T-helper 17 cell (primary cell): Measurements from ENCODE around the gene C20orf204. TPM values are rescaled to one million over a fixed set of nuclear protein-coding genes. Genes with fewer than 3 reads are reported as not detected.
A peak's percentile ranks its signal among the peaks of the same experiment; 100 is the strongest.

ENCODE experiments used
- ATAC-seq: fragments of 150-1000 bp; cut with Tn5 transposase; 2 replicates; pipeline ENCODE4 v1.10.0; 2021; ENCODE audit warnings: mild to moderate bottlenecking, moderate library complexity
- DNase-seq, 3 donors: peaks; one replicate each; pipeline versions ENCODE4 v3.0.0 to v3.0.0-alpha.2; 2020 to 2021
- H3K9me3 ChIP-seq: one replicate; pipeline ENCODE4 v1.7.0; 2013; ENCODE audit warnings: low read length, mild to moderate bottlenecking; ENCODE audit not compliant: control insufficient read depth, poor library complexity, severe bottlenecking
- H3K27ac Mint-ChIP-seq: one replicate; pipeline ENCODE4 v1.8.0; 2022; ENCODE audit warnings: mild to moderate bottlenecking, moderate library complexity, mixed read lengths
- H3K27me3 Mint-ChIP-seq: one replicate; pipeline ENCODE4 v1.8.0; 2022; ENCODE audit warnings: mixed read lengths
- H3K36me3 Mint-ChIP-seq: one replicate; pipeline ENCODE4 v1.8.0; 2022; ENCODE audit warnings: low read depth, mixed read lengths
- H3K4me1 Mint-ChIP-seq: one replicate; pipeline ENCODE4 v1.8.0; 2022; ENCODE audit warnings: mild to moderate bottlenecking, mixed read lengths
- H3K4me3 Mint-ChIP-seq: one replicate; pipeline ENCODE4 v1.8.0; 2022; ENCODE audit warnings: mild to moderate bottlenecking, moderate library complexity, mixed read lengths
- total RNA-seq, 4 donors: library from RNA in 2 of 4; stranded (reverse) in 2 of 4; gene quantifications; one replicate each; pipeline ENCODE4 v1.2.3 and lab custom pipeline; 2022 to 2026

Gene C20orf204
- total RNA-seq, 2 donors from 2014 or later = 7.8 to 10.4 TPM

- H3K4me3 Mint-ChIP-seq = no peak overlapping the region
- no peaks in the 10 kb centered on the region for H3K9me3 ChIP-seq
- peaks cover 10% of the 10 kb centered on the region for H3K27me3 Mint-ChIP-seq
- ATAC-seq (no peak), DNase-seq (no peak)
- no peak overlapping the region for H3K27ac Mint-ChIP-seq
- peaks cover under 1% of the 10 kb centered on the region for H3K36me3 Mint-ChIP-seq
- H3K4me1 Mint-ChIP-seq = peaks cover 18% of the 10 kb centered on the region
These were observed 22.6 kb downstream of the C20orf204 start for GRCh38 chr20:64058536-64058935.

GRCh38 chr20:64062276-64062595, 26.3 kb downstream of the C20orf204 start:
- H3K27me3 Mint-ChIP-seq = no peaks in the 10 kb centered on the region
- H3K36me3 Mint-ChIP-seq = no peaks in the 10 kb centered on the region
- DNase-seq (no peak), ATAC-seq (no peak)
- H3K4me3 Mint-ChIP-seq = no peak overlapping the region
- peaks cover 37% of the 10 kb centered on the region for H3K4me1 Mint-ChIP-seq
- H3K9me3 ChIP-seq = no peaks in the 10 kb centered on the region
- peak overlapping the region; percentile 47 for H3K27ac Mint-ChIP-seq

- peak within 1 kb of the TSS; percentile 91 for H3K4me3 Mint-ChIP-seq
- peak; percentile 92 for ATAC-seq
- no peaks in the 10 kb centered on the region for H3K9me3 ChIP-seq
- no peaks in the 10 kb centered on the region for H3K27me3 Mint-ChIP-seq
- H3K27ac Mint-ChIP-seq = peak within 1 kb of the TSS; percentile 83
- peaks cover 39% of the 10 kb centered on the region for H3K4me1 Mint-ChIP-seq
- no peaks in the 10 kb centered on the region for H3K36me3 Mint-ChIP-seq
- DNase-seq = peak; percentile 83 to 91 (median 88)
These were observed 26.8 kb downstream of the C20orf204 start, which contains the start of gene TCEA2 for GRCh38 chr20:64062596-64063388. TCEA2 (plus strand) TSS chr20:64063198; CDS start chr20:64063313, 115 bp downstream.

- Mint-ChIP-seq H3K4me3 (peak overlapping the region; percentile 91), H3K36me3 (no peaks in the 10 kb centered on the region), H3K4me1 (peaks cover 37% of the 10 kb centered on the region), H3K27ac (peak overlapping the region; percentile 83), H3K27me3 (no peaks in the 10 kb centered on the region)
- no peak for DNase-seq
- no peaks in the 10 kb centered on the region for H3K9me3 ChIP-seq
- no peak for ATAC-seq
These were observed 27.6 kb downstream of the C20orf204 start for GRCh38 chr20:64063389-64064144.

- no peaks in the 10 kb centered on the region for H3K27me3 Mint-ChIP-seq
- DNase-seq (no peak), ATAC-seq (no peak)
- H3K4me1 Mint-ChIP-seq = peaks cover 37% of the 10 kb centered on the region
- no peaks in the 10 kb centered on the region for H3K9me3 ChIP-seq
- peak overlapping the region; percentile 83 for H3K27ac Mint-ChIP-seq
- H3K36me3 Mint-ChIP-seq = no peaks in the 10 kb centered on the region
- peak overlapping the region; percentile 91 for H3K4me3 Mint-ChIP-seq
These were observed 28.2 kb downstream of the C20orf204 start for GRCh38 chr20:64064145-64064698.

GRCh38 chr20:64065062-64065973, 29.3 kb downstream of the C20orf204 start:
- H3K27me3 Mint-ChIP-seq = no peaks in the 10 kb centered on the region
- ATAC-seq (no peak), DNase-seq (no peak)
- no peaks in the 10 kb centered on the region for H3K36me3 Mint-ChIP-seq
- peaks cover 37% of the 10 kb centered on the region for H3K4me1 Mint-ChIP-seq
- H3K4me3 Mint-ChIP-seq = peak overlapping the region; percentile 77
- H3K27ac Mint-ChIP-seq = peak overlapping the region; percentile 90
- no peaks in the 10 kb centered on the region for H3K9me3 ChIP-seq

- DNase-seq = peak in 2 of 3 donors; percentile 42 to 44
- peak overlapping the region; percentile 90 for H3K27ac Mint-ChIP-seq
- H3K36me3 Mint-ChIP-seq = no peaks in the 10 kb centered on the region
- no peaks in the 10 kb centered on the region for H3K27me3 Mint-ChIP-seq
- peak overlapping the region; percentile 77 for H3K4me3 Mint-ChIP-seq
- no peaks in the 10 kb centered on the region for H3K9me3 ChIP-seq
- ATAC-seq = peak; percentile 65
- H3K4me1 Mint-ChIP-seq = peaks cover 37% of the 10 kb centered on the region
These were observed 30.0 kb downstream of the C20orf204 start for GRCh38 chr20:64065974-64066343.

- peak overlapping the region; percentile 50 for H3K4me3 Mint-ChIP-seq
These were observed 31.1 kb downstream of the C20orf204 start for GRCh38 chr20:64067005-64067632.

GRCh38 chr20:64067733-64068307, 31.8 kb downstream of the C20orf204 start:
- peak overlapping the region; percentile 53 for H3K27ac Mint-ChIP-seq
- no peak for DNase-seq
- no peak for ATAC-seq
- H3K27me3 Mint-ChIP-seq = no peaks in the 10 kb centered on the region
- no peaks in the 10 kb centered on the region for H3K9me3 ChIP-seq
- peaks cover 42% of the 10 kb centered on the region for H3K4me1 Mint-ChIP-seq
- H3K4me3 Mint-ChIP-seq = peak overlapping the region; percentile 9
- no peaks in the 10 kb centered on the region for H3K36me3 Mint-ChIP-seq

More at GRCh38 chr20:64067005-64067632, 31.1 kb downstream of the C20orf204 start:
- no peaks in the 10 kb centered on the region for H3K36me3 Mint-ChIP-seq
- H3K27me3 Mint-ChIP-seq = no peaks in the 10 kb centered on the region
- peaks cover 41% of the 10 kb centered on the region for H3K4me1 Mint-ChIP-seq
- DNase-seq (no peak), ATAC-seq (no peak)
- peak overlapping the region; percentile 90 for H3K27ac Mint-ChIP-seq
- H3K9me3 ChIP-seq = no peaks in the 10 kb centered on the region

- H3K9me3 ChIP-seq = no peaks in the 10 kb centered on the region
- Mint-ChIP-seq H3K27me3 (no peaks in the 10 kb centered on the region), H3K4me1 (peaks cover 40% of the 10 kb centered on the region), H3K4me3 (no peak overlapping the region), H3K27ac (peak overlapping the region; percentile 53), H3K36me3 (no peaks in the 10 kb centered on the region)
- DNase-seq (no peak), ATAC-seq (no peak)
These were observed 32.6 kb downstream of the C20orf204 start for GRCh38 chr20:64068386-64069208.

GRCh38 chr20:64069209-64069613, 33.2 kb downstream of the C20orf204 start:
- Mint-ChIP-seq H3K4me1 (peaks cover 35% of the 10 kb centered on the region), H3K27ac (no peak overlapping the region), H3K36me3 (no peaks in the 10 kb centered on the region), H3K27me3 (no peaks in the 10 kb centered on the region), H3K4me3 (no peak overlapping the region)
- DNase-seq (no peak), ATAC-seq (no peak)
- H3K9me3 ChIP-seq = no peaks in the 10 kb centered on the region
